HEK293 (cell line): Measurements from ENCODE around the gene PRPF8.

ENCODE experiments used
- IKZF3 ChIP-seq: fragments of 450-650 bp; IDR thresholded peaks from 2 replicates; pipeline ENCODE4 v1.5.0; 2018; ENCODE audit warnings: missing biosample characterization, mild to moderate bottlenecking, missing genetic modification characterization, moderate library complexity
- KLF1 ChIP-seq: fragments of 450-650 bp; formaldehyde crosslinking; IDR thresholded peaks from 2 replicates; pipeline ENCODE4 v1.5.1; 2016; ENCODE audit warnings: missing biosample characterization, missing genetic modification characterization
- PRDM1 ChIP-seq: fragments of 450-650 bp; formaldehyde crosslinking; IDR thresholded peaks from 2 replicates; pipeline ENCODE4; 2016; ENCODE audit warnings: missing biosample characterization, missing genetic modification characterization
- SCRT2 ChIP-seq: fragments of 450-650 bp; formaldehyde crosslinking; IDR thresholded peaks from 2 replicates; pipeline ENCODE4 v1.5.1; 2016; ENCODE audit warnings: missing biosample characterization, missing genetic modification characterization
- SP3 ChIP-seq: fragments of 450-650 bp; formaldehyde crosslinking; IDR thresholded peaks from 2 replicates; pipeline ENCODE4 v1.5.1; 2016; ENCODE audit warnings: missing biosample characterization, missing genetic modification characterization
- SP7 ChIP-seq: fragments of 450-650 bp; formaldehyde crosslinking; IDR thresholded peaks from 2 replicates; pipeline ENCODE4 v1.5.1; 2016; ENCODE audit warnings: missing biosample characterization, missing genetic modification characterization
- ZBTB17 ChIP-seq: fragments of 450-650 bp; formaldehyde crosslinking; IDR thresholded peaks from 2 replicates; pipeline ENCODE4 v1.5.1; 2016; ENCODE audit warnings: missing biosample characterization, missing genetic modification characterization
- ZBTB48 ChIP-seq: fragments of 450-650 bp; formaldehyde crosslinking; IDR thresholded peaks from 2 replicates; pipeline ENCODE4 v1.5.1; 2016; ENCODE audit warnings: missing biosample characterization, missing genetic modification characterization
- ZNF121 ChIP-seq: fragments of 450-650 bp; formaldehyde crosslinking; IDR thresholded peaks from 2 replicates; pipeline ENCODE4 v1.5.1; 2016; ENCODE audit warnings: missing biosample characterization, missing genetic modification characterization
- ZNF2 ChIP-seq: fragments of 450-650 bp; formaldehyde crosslinking; IDR thresholded peaks from 2 replicates; pipeline ENCODE4 v1.5.1; 2016; ENCODE audit warnings: missing biosample characterization, missing genetic modification characterization
- ZNF341 ChIP-seq: fragments of 450-650 bp; formaldehyde crosslinking; IDR thresholded peaks from 2 replicates; pipeline ENCODE4; 2016; ENCODE audit warnings: low read depth, missing biosample characterization, missing genetic modification characterization
- ZNF521 ChIP-seq: fragments of 450-650 bp; formaldehyde crosslinking; IDR thresholded peaks from 2 replicates; pipeline ENCODE4 v1.5.1; 2017; ENCODE audit warnings: missing biosample characterization, mild to moderate bottlenecking, missing genetic modification characterization
- ZNF548 ChIP-seq: fragments of 450-650 bp; formaldehyde crosslinking; IDR thresholded peaks from 2 replicates; pipeline ENCODE4 v1.5.1; 2016; ENCODE audit warnings: missing biosample characterization, missing genetic modification characterization
- ZNF626 ChIP-seq: fragments of 450-650 bp; sonication (Bioruptor Pico); formaldehyde crosslinking; IDR thresholded peaks from 2 replicates; pipeline ENCODE4 v1.5.1; 2018; ENCODE audit warnings: missing biosample characterization, missing genetic modification characterization, inconsistent platforms
- ZNF654 ChIP-seq: fragments of 450-650 bp; formaldehyde crosslinking; IDR thresholded peaks from 2 replicates; pipeline ENCODE4 v1.5.1; 2016; ENCODE audit warnings: low read depth, missing biosample characterization, missing genetic modification characterization
- ZNF664 ChIP-seq: fragments of 450-650 bp; formaldehyde crosslinking; IDR thresholded peaks from 2 replicates; pipeline ENCODE4 v1.5.1; 2016; ENCODE audit warnings: missing biosample characterization, missing genetic modification characterization
- ZSCAN23 ChIP-seq: fragments of 450-650 bp; formaldehyde crosslinking; IDR thresholded peaks from 2 replicates; pipeline ENCODE4 v1.5.1; 2016; ENCODE audit warnings: missing biosample characterization, missing genetic modification characterization
- TF ChIP-seq, protein P1 (sequence below): fragments of 450-650 bp; formaldehyde crosslinking; IDR thresholded peaks from 2 replicates; pipeline ENCODE4 v1.5.1; 2016; ENCODE audit warnings: missing biosample characterization, missing genetic modification characterization
- TF ChIP-seq, protein P2 (sequence below): fragments of 450-650 bp; formaldehyde crosslinking; IDR thresholded peaks from 2 replicates; pipeline ENCODE4 v1.5.1; 2016; ENCODE audit warnings: missing biosample characterization, missing genetic modification characterization
- TF ChIP-seq, protein P3 (sequence below): fragments of 450-650 bp; IDR thresholded peaks from 2 replicates; pipeline ENCODE4 v1.5.1; 2018; ENCODE audit warnings: missing biosample characterization, mild to moderate bottlenecking, missing genetic modification characterization
- TF ChIP-seq, protein P4 (sequence below): fragments of 450-650 bp; formaldehyde crosslinking; IDR thresholded peaks from 2 replicates; pipeline ENCODE4 v1.5.1; 2017; ENCODE audit warnings: missing biosample characterization, mild to moderate bottlenecking, missing genetic modification characterization, moderate library complexity

PRPF8 gene

DNA sequence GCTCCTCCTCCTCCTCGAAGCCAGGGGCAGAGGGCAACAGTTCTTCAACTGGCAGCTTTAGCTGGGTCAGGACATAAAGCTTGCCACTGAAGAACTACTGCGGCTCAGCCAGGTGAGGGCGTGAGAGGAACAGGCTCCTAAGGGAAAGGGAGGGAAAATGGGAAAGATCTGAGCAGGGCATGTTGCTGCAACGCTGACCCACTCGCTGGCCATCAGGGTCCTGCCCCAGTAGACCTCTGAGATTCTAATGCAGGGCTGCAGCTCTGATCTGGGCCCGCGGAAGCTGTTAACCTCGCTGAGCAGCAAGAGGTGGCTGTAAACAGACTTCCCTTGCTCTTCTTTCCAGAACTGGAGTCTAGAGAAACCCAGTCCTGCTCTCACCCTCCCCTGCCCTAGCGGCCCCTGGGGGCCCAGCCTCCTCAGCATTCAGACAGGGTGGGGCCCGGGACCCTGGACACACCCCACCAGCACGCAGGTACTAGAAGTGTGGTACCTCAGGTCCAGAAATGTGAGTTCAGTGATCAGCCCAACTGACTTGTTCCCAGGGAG is 29.3 kb upstream of the PRPF8 start (continued):
- TF ChIP-seq, protein P1, sequence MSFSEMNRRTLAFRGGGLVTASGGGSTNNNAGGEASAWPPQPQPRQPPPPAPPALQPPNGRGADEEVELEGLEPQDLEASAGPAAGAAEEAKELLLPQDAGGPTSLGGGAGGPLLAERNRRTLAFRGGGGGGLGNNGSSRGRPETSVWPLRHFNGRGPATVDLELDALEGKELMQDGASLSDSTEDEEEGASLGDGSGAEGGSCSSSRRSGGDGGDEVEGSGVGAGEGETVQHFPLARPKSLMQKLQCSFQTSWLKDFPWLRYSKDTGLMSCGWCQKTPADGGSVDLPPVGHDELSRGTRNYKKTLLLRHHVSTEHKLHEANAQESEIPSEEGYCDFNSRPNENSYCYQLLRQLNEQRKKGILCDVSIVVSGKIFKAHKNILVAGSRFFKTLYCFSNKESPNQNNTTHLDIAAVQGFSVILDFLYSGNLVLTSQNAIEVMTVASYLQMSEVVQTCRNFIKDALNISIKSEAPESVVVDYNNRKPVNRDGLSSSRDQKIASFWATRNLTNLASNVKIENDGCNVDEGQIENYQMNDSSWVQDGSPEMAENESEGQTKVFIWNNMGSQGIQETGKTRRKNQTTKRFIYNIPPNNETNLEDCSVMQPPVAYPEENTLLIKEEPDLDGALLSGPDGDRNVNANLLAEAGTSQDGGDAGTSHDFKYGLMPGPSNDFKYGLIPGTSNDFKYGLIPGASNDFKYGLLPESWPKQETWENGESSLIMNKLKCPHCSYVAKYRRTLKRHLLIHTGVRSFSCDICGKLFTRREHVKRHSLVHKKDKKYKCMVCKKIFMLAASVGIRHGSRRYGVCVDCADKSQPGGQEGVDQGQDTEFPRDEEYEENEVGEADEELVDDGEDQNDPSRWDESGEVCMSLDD (tag by site-specific recombination): no peak
- peak; percentile 98 for TF ChIP-seq IKZF3 (tag by site-specific recombination)
- TF ChIP-seq, protein P2, sequence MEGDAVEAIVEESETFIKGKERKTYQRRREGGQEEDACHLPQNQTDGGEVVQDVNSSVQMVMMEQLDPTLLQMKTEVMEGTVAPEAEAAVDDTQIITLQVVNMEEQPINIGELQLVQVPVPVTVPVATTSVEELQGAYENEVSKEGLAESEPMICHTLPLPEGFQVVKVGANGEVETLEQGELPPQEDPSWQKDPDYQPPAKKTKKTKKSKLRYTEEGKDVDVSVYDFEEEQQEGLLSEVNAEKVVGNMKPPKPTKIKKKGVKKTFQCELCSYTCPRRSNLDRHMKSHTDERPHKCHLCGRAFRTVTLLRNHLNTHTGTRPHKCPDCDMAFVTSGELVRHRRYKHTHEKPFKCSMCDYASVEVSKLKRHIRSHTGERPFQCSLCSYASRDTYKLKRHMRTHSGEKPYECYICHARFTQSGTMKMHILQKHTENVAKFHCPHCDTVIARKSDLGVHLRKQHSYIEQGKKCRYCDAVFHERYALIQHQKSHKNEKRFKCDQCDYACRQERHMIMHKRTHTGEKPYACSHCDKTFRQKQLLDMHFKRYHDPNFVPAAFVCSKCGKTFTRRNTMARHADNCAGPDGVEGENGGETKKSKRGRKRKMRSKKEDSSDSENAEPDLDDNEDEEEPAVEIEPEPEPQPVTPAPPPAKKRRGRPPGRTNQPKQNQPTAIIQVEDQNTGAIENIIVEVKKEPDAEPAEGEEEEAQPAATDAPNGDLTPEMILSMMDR (tag by site-specific recombination): peak; percentile 90
- TF ChIP-seq ZBTB48 (tag by site-specific recombination): peak; percentile 51; the same call in 1 of the 2 replicates
- TF ChIP-seq ZNF654 (tag by site-specific recombination): peak; percentile 87
- TF ChIP-seq ZNF548 (tag by site-specific recombination): no peak
- TF ChIP-seq ZNF521 (tag by site-specific recombination): no peak
- TF ChIP-seq, protein P3, sequence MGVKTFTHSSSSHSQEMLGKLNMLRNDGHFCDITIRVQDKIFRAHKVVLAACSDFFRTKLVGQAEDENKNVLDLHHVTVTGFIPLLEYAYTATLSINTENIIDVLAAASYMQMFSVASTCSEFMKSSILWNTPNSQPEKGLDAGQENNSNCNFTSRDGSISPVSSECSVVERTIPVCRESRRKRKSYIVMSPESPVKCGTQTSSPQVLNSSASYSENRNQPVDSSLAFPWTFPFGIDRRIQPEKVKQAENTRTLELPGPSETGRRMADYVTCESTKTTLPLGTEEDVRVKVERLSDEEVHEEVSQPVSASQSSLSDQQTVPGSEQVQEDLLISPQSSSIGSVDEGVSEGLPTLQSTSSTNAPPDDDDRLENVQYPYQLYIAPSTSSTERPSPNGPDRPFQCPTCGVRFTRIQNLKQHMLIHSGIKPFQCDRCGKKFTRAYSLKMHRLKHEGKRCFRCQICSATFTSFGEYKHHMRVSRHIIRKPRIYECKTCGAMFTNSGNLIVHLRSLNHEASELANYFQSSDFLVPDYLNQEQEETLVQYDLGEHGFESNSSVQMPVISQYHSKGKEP: no peak
- peak; percentile 86 for TF ChIP-seq SCRT2 (tag by site-specific recombination)
- peak; percentile 59 for TF ChIP-seq SP3 (tag by site-specific recombination)
- no peak for TF ChIP-seq ZNF2 (tag by site-specific recombination)
- no peak for TF ChIP-seq ZSCAN23 (tag by site-specific recombination)
- TF ChIP-seq ZNF626 (tag by site-specific recombination): no peak
- peak; percentile 69 for TF ChIP-seq ZBTB17 (tag by site-specific recombination)
- TF ChIP-seq ZNF121 (tag by site-specific recombination): no peak; the same call in 1 of the 2 replicates
- no peak for TF ChIP-seq ZNF664 (tag by site-specific recombination)
- TF ChIP-seq ZNF341: peak; percentile 17; the same call in 1 of the 2 replicates
- 0 out of 2 replicates have a peak, but pooled peaks have one; percentile 38 for TF ChIP-seq SP7
- TF ChIP-seq KLF1 (tag by site-specific recombination): peak; percentile 16; the same call in 1 of the 2 replicates
- TF ChIP-seq PRDM1: peak; percentile 87
- TF ChIP-seq, protein P4, sequence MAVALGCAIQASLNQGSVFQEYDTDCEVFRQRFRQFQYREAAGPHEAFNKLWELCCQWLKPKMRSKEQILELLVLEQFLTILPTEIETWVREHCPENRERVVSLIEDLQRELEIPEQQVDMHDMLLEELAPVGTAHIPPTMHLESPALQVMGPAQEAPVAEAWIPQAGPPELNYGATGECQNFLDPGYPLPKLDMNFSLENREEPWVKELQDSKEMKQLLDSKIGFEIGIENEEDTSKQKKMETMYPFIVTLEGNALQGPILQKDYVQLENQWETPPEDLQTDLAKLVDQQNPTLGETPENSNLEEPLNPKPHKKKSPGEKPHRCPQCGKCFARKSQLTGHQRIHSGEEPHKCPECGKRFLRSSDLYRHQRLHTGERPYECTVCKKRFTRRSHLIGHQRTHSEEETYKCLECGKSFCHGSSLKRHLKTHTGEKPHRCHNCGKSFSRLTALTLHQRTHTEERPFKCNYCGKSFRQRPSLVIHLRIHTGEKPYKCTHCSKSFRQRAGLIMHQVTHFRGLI (tag by site-specific recombination): 0 out of 2 replicates have a peak, but pooled peaks have one; percentile 74
